NT2/D1 (cell line): ENCODE measurements around the gene OSM.

Experiments
- SUZ12 ChIP-seq: IDR thresholded peaks from 2 replicates; pipeline ENCODE4 v1.6.1; 2011; ENCODE audit not compliant: insufficient read length, insufficient read depth; ENCODE audit errors: extremely low read depth
- ZNF274 ChIP-seq: IDR thresholded peaks from 2 replicates; pipeline ENCODE4 v1.6.1; 2011; ENCODE audit warnings: mild to moderate bottlenecking, low read depth, low read length

- TF ChIP-seq ZNF274, result no peak
- no peak for TF ChIP-seq SUZ12
Measured at GRCh38 chr22:30284666-30285065, 18.0 kb upstream of the OSM start.
